IMR-90 (cell line): ENCODE measurements around the gene PBXIP1. TPM values are rescaled to one million over a fixed set of nuclear protein-coding genes. Genes with fewer than 3 reads are reported as not detected.

ENCODE experiments used
- ATAC-seq: fragments of 200-7000 bp; cut with Tn5 transposase; 2 replicates; pipeline ENCODE4 v1.9.1; 2020; ENCODE audit warnings: low read depth, mild to moderate bottlenecking, moderate library complexity
- BruUV-seq: library from RNA; stranded (reverse); fragments of 400-500 nt; replicated peaks from 2 replicates; lab custom pipeline; 2021; lab: Mats Ljungman, UMichigan
- CTCF ChIA-PET: fragments of 300-600 bp; formaldehyde crosslinking; extraction: SDS; loops from one replicate; lab custom pipeline; 2021; ENCODE audit warnings: antibody characterized with exemption; lab: Yijun Ruan, JAX
- POLR2A ChIA-PET: fragments of 300-600 bp; sonication (Branson Sonifier 250); formaldehyde crosslinking; loops from one replicate; lab custom pipeline; 2022; ENCODE audit warnings: antibody characterized with exemption; ENCODE audit not compliant: unreplicated experiment; lab: Charles Lee
- DNase-seq: peaks from one replicate; pipeline ENCODE4 v3.0.0; 2013
- H2AFZ ChIP-seq: replicated peaks from 2 replicates; pipeline ENCODE3; 2013; ENCODE audit warnings: low read length, mild to moderate bottlenecking; ENCODE audit not compliant: poor library complexity
- H2AK5ac ChIP-seq: 2 replicates; pipeline ENCODE4 v1.6.1; 2013; ENCODE audit warnings: low read depth, low read length, inconsistent platforms
- H2AK9ac ChIP-seq: replicated peaks from 2 replicates; pipeline ENCODE3; 2013; ENCODE audit warnings: mild to moderate bottlenecking, low read depth, low read length, moderate library complexity; ENCODE audit not compliant: poor library complexity
- H2BK120ac ChIP-seq: 2 replicates; pipeline ENCODE4 v1.6.1; 2013; ENCODE audit warnings: low read depth, low read length, inconsistent platforms
- H2BK15ac ChIP-seq: 3 replicates; pipeline ENCODE4 v1.6.1; 2013; ENCODE audit warnings: low read depth, low read length, inconsistent platforms
- H2BK20ac ChIP-seq: 2 replicates; pipeline ENCODE4 v1.6.1; 2013; ENCODE audit warnings: low read depth, mild to moderate bottlenecking, inconsistent platforms, low read length, moderate library complexity
- H2BK5ac ChIP-seq: 2 replicates; pipeline ENCODE4 v1.6.1; 2013; ENCODE audit warnings: mild to moderate bottlenecking, low read depth, low read length, inconsistent platforms; ENCODE audit not compliant: poor library complexity, severe bottlenecking
- H3K14ac ChIP-seq: replicated peaks from 2 replicates; pipeline ENCODE4 v1.6.1; 2013; ENCODE audit warnings: low read depth, low read length, inconsistent platforms
- H3K18ac ChIP-seq: 2 replicates; pipeline ENCODE4 v1.6.1; 2013; ENCODE audit warnings: low read depth, low read length, control low read depth
- H3K23ac ChIP-seq: 2 replicates; pipeline ENCODE4 v1.6.1; 2013; ENCODE audit warnings: low read depth, low read length, inconsistent platforms
- H3K27ac ChIP-seq: 2 replicates; pipeline ENCODE4 v1.5.1; 2013; ENCODE audit warnings: mild to moderate bottlenecking, control low read depth, low read length; ENCODE audit not compliant: insufficient read depth
- H3K27me3 ChIP-seq: 2 replicates; pipeline ENCODE4 v1.6.1; 2013; ENCODE audit warnings: low read length; ENCODE audit not compliant: control insufficient read depth, insufficient read depth
- H3K36me3 ChIP-seq: 2 replicates; pipeline ENCODE4 v1.6.1; 2013; ENCODE audit warnings: low read length, mixed read lengths; ENCODE audit not compliant: control insufficient read depth, insufficient read depth
- H3K4ac ChIP-seq: 2 replicates; pipeline ENCODE4 v1.6.1; 2013; ENCODE audit warnings: low read depth, low read length, inconsistent platforms
- H3K4me1 ChIP-seq: 2 replicates; pipeline ENCODE4 v1.6.1; 2013; ENCODE audit warnings: low read length, mixed read lengths; ENCODE audit not compliant: control insufficient read depth, insufficient read depth
- H3K4me2 ChIP-seq: 2 replicates; pipeline ENCODE4 v1.6.1; 2013; ENCODE audit warnings: low read depth, mild to moderate bottlenecking, control low read depth, low read length, moderate library complexity
- H3K4me3 ChIP-seq: 2 replicates; pipeline ENCODE4 v1.5.1; 2013; ENCODE audit warnings: low read depth, mild to moderate bottlenecking, control low read depth, low read length, moderate library complexity; ENCODE audit not compliant: insufficient read depth
- H3K56ac ChIP-seq: 2 replicates; pipeline ENCODE4 v1.6.1; 2013; ENCODE audit warnings: low read length, inconsistent platforms; ENCODE audit not compliant: insufficient read depth; ENCODE audit errors: extremely low read depth
- H3K79me1 ChIP-seq, 2 experiments: 2 replicates each; pipeline ENCODE4 v1.6.1; 2013; ENCODE audit warnings: low read length in 2 of 2, inconsistent platforms in 1 of 2, low read depth in 1 of 2
- H3K9ac ChIP-seq: 2 replicates; pipeline ENCODE4 v1.6.1; 2013; ENCODE audit warnings: low read depth, low read length, control low read depth
- H3K9me1 ChIP-seq: 2 replicates; pipeline ENCODE4 v1.6.1; 2013; ENCODE audit warnings: low read length, inconsistent platforms; ENCODE audit not compliant: insufficient read depth
- H3K9me3 ChIP-seq: 2 replicates; pipeline ENCODE4 v1.6.1; 2013; ENCODE audit warnings: low read length; ENCODE audit not compliant: control insufficient read depth, insufficient read depth
- H4K20me1 ChIP-seq: 2 replicates; pipeline ENCODE4 v1.6.1; 2013; ENCODE audit warnings: low read length, inconsistent platforms; ENCODE audit not compliant: insufficient read depth
- H4K5ac ChIP-seq: 2 replicates; pipeline ENCODE4 v1.6.1; 2013; ENCODE audit warnings: mild to moderate bottlenecking, low read depth, low read length, control low read depth
- H4K8ac ChIP-seq, 2 experiments: 2 replicates each; pipeline ENCODE4 v1.6.1; 2013; ENCODE audit warnings: low read depth in 2 of 2, low read length in 2 of 2, control low read depth in 1 of 2, inconsistent platforms in 1 of 2
- H4K91ac ChIP-seq: 2 replicates; pipeline ENCODE4 v1.6.1; 2013; ENCODE audit warnings: low read depth, low read length, inconsistent platforms; ENCODE audit not compliant: insufficient read depth
- CEBPB ChIP-seq: IDR thresholded peaks from 2 replicates; pipeline ENCODE4 v1.6.1; 2012; ENCODE audit warnings: low read depth, low read length, improper control_type of control experiment
- CHD1 ChIP-seq: IDR thresholded peaks from 2 replicates; pipeline ENCODE4 v1.6.1; 2012; ENCODE audit warnings: low read depth, low read length, improper control_type of control experiment
- FOS ChIP-seq: fragments of 150-350 bp; IDR thresholded peaks from 2 replicates; pipeline ENCODE4 v1.6.1; 2016; ENCODE audit warnings: low read depth, low read length
- MAFK ChIP-seq: IDR thresholded peaks from 2 replicates; pipeline ENCODE4 v1.6.1; 2012; ENCODE audit warnings: low read depth, low read length, improper control_type of control experiment
- MAZ ChIP-seq: IDR thresholded peaks from 2 replicates; pipeline ENCODE4 v1.6.1; 2012; ENCODE audit warnings: low read depth, mild to moderate bottlenecking, low read length, improper control_type of control experiment, moderate library complexity, borderline replicate concordance
- MXI1 ChIP-seq: IDR thresholded peaks from 2 replicates; pipeline ENCODE4 v1.6.1; 2012; ENCODE audit warnings: low read depth, mild to moderate bottlenecking, low read length, moderate library complexity, borderline replicate concordance
- NFE2L2 ChIP-seq: fragments of 150-350 bp; IDR thresholded peaks from 2 replicates; pipeline ENCODE4 v1.6.1; 2016; ENCODE audit warnings: low read depth, mild to moderate bottlenecking, low read length
- POLR2A ChIP-seq: IDR thresholded peaks from 2 replicates; pipeline ENCODE4 v1.6.1; 2012; ENCODE audit warnings: mild to moderate bottlenecking, low read depth, low read length
- RCOR1 ChIP-seq: IDR thresholded peaks from 2 replicates; pipeline ENCODE4 v1.6.1; 2012; ENCODE audit warnings: mild to moderate bottlenecking, low read length, improper control_type of control experiment; ENCODE audit not compliant: insufficient replicate concordance
- RFX5 ChIP-seq: IDR thresholded peaks from 2 replicates; pipeline ENCODE4 v1.8.0; 2012; ENCODE audit warnings: low read depth, mild to moderate bottlenecking, low read length, moderate library complexity
- SMC3 ChIP-seq: fragments of 150-350 bp; IDR thresholded peaks from 2 replicates; pipeline ENCODE4 v1.6.1; 2016; ENCODE audit warnings: low read depth, mild to moderate bottlenecking, antibody characterized with exemption, low read length, moderate library complexity
- WGBS, 2 experiments: methylation state at CpG; one replicate each; pipeline versions ENCODE4 v1.1.5 to v1.1.7; 2013; ENCODE audit warnings: missing lambda C conversion rate in 2 of 2; ENCODE audit not compliant: insufficient read length in 1 of 2; ENCODE audit errors: extremely low coverage in 2 of 2; 5-methylcytosine and 5-hydroxymethylcytosine counted together
- dilution Hi-C: fragments of 300-500 bp; cut with HindIII; formaldehyde crosslinking; loops from one replicate; pipeline ENCODE4 v1.14.3; 2018; ENCODE audit warnings: low sequenced_read_pairs; ENCODE audit not compliant: unreplicated experiment
- in situ Hi-C: fragments of 300-500 bp; cut with MboI; formaldehyde crosslinking; loops from 3 replicates; pipeline ENCODE4 v1.14.3; 2019; ENCODE audit warnings: low sequenced_read_pairs, inconsistent platforms, mixed read lengths
- intact Hi-C: fragments of 100-400 bp; cut with micrococcal nuclease; formaldehyde crosslinking; loops from 2 replicates; pipeline ENCODE4 v1.10.0; 2022
- polyA plus RNA-seq, 3 experiments: library from polyadenylated mRNA; depleted of rRNA; stranded (reverse); fragments of >200 nt; gene quantifications; 2 replicates each; pipeline ENCODE4 v1.2.3, GENCODE V29; 2012; ENCODE audit warnings: low replicate concordance in 1 of 3
- total RNA-seq: library from RNA; depleted of rRNA; stranded (reverse); fragments of >200 nt; gene quantifications from 2 replicates; pipeline ENCODE4 v1.2.3, GENCODE V29; 2012
- TF ChIP-seq, protein P1 (sequence below): conservative IDR thresholded peaks from 2 replicates; pipeline ENCODE4 v1.5.1; 2012; ENCODE audit warnings: mild to moderate bottlenecking, low read depth, low read length, improper control_type of control experiment
- TF ChIP-seq, protein P2 (sequence below): fragments of 150-350 bp; IDR thresholded peaks from 2 replicates; pipeline ENCODE4 v1.6.1; 2016; ENCODE audit warnings: low read depth, mild to moderate bottlenecking, low read length, moderate library complexity, borderline replicate concordance
- TF ChIP-seq, protein P3 (sequence below): fragments of 150-350 bp; IDR thresholded peaks from 2 replicates; pipeline ENCODE4 v1.6.1; 2017; ENCODE audit warnings: mild to moderate bottlenecking, antibody characterized with exemption, low read length, low read depth

The PBXIP1 gene
- total and polyA plus RNA-seq, 2 of the 4 experiments (the other 2 are of a cell fraction), result 28.3 to 44.2 TPM

DNA sequence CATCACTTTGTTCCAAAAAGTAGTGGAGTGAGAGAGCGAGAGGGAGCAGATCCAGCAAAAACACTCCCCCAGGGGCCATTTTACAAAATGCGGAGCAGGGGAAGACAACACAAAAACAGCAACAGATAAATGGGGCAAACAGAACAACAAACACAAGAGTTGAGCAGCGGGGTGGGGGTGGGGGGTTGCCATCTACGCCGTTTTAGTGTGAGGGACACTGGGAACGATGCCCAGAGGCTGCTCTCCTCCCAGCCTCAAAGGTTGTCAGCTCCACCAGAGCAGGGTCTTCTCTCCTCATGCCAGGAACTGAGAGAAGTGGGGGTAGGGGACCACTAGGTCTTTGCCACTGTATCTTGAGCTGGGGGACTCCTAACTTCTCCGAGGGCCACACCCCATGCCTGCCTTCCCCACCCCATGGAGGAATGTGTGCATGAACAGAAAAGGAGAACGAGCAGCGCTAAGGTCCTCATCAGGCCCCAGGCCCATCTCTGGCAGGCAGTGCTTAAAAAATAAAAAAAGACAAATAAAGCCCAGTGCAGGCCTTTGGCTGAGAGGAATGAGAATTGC, 1.3 kb upstream of the PBXIP1 start:
- Histone ChIP-seq H2BK120ac (no peak overlapping the region), H4K91ac (no peak overlapping the region), H3K4me3 (no peak overlapping the region), H2AK9ac (no peak overlapping the region), H3K79me1 (peaks cover 18 to 60% of the 10 kb centered on the region in 2 experiments; a peak in 3 of 4 replicates), H2AFZ (peak overlapping the region; percentile 5), H3K27ac (no peak overlapping the region), H3K4me1 (peaks cover 16% of the 10 kb centered on the region), H3K27me3 (no peaks in the 10 kb centered on the region), H4K5ac (no peak overlapping the region), H3K4me2 (no peak overlapping the region), H3K56ac (no peak overlapping the region), H2BK20ac (no peak overlapping the region), H3K9ac (no peak overlapping the region), H3K4ac (no peak overlapping the region), H4K8ac (no peak overlapping the region; a peak in 2 of 4 replicates), H3K36me3 (peaks cover 11% of the 10 kb centered on the region), H3K9me1 (peaks cover 9% of the 10 kb centered on the region), H4K20me1 (peaks cover 17% of the 10 kb centered on the region), H3K23ac (no peak overlapping the region), H3K9me3 (no peaks in the 10 kb centered on the region), H2BK5ac (no peak overlapping the region), H3K18ac (no peak overlapping the region), H2AK5ac (peak overlapping the region; percentile 8; the same call in 1 of the 2 replicates), H3K14ac (no peak overlapping the region), H2BK15ac (no peak overlapping the region)
- TF ChIP-seq, protein P1, sequence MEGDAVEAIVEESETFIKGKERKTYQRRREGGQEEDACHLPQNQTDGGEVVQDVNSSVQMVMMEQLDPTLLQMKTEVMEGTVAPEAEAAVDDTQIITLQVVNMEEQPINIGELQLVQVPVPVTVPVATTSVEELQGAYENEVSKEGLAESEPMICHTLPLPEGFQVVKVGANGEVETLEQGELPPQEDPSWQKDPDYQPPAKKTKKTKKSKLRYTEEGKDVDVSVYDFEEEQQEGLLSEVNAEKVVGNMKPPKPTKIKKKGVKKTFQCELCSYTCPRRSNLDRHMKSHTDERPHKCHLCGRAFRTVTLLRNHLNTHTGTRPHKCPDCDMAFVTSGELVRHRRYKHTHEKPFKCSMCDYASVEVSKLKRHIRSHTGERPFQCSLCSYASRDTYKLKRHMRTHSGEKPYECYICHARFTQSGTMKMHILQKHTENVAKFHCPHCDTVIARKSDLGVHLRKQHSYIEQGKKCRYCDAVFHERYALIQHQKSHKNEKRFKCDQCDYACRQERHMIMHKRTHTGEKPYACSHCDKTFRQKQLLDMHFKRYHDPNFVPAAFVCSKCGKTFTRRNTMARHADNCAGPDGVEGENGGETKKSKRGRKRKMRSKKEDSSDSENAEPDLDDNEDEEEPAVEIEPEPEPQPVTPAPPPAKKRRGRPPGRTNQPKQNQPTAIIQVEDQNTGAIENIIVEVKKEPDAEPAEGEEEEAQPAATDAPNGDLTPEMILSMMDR, result no peak
- TF ChIP-seq MAZ (no peak), NFE2L2 (no peak), CEBPB (no peak), MXI1 (no peak), MAFK (no peak), RCOR1 (no peak), CHD1 (no peak), FOS (no peak), RFX5 (no peak), SMC3 (no peak), POLR2A (no peak)
- TF ChIP-seq, protein P2, sequence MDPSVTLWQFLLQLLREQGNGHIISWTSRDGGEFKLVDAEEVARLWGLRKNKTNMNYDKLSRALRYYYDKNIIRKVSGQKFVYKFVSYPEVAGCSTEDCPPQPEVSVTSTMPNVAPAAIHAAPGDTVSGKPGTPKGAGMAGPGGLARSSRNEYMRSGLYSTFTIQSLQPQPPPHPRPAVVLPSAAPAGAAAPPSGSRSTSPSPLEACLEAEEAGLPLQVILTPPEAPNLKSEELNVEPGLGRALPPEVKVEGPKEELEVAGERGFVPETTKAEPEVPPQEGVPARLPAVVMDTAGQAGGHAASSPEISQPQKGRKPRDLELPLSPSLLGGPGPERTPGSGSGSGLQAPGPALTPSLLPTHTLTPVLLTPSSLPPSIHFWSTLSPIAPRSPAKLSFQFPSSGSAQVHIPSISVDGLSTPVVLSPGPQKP, result no peak
- TF ChIP-seq, protein P3, sequence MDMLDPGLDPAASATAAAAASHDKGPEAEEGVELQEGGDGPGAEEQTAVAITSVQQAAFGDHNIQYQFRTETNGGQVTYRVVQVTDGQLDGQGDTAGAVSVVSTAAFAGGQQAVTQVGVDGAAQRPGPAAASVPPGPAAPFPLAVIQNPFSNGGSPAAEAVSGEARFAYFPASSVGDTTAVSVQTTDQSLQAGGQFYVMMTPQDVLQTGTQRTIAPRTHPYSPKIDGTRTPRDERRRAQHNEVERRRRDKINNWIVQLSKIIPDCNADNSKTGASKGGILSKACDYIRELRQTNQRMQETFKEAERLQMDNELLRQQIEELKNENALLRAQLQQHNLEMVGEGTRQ, result no peak
- no TSS peak for BruUV-seq
- POLR2A ChIA-PET, result interaction anchor here (0.6 kb wide), 1 partner anchor 28 kb away, joined by 11 read pairs; no protein-coding TSS in a partner anchor
- dilution Hi-C loops (no loop called here), in situ Hi-C loops (loop anchor here (10.0 kb wide), 1 partner anchor 98 kb away; the partner anchor contains the start of gene ADAM15), intact Hi-C loops (loop anchor here (5.0 kb wide), 1 partner anchor 105 kb away; the partner anchor contains the start of gene EFNA4)
- DNase-seq (no peak), ATAC-seq (no peak)
- CTCF ChIA-PET, result no interaction called here
- no CpG with 5 or more reads among the region's 9 CpGs for WGBS, 2 experiments
